Measurements from ENCODE around the gene ARHGEF11.

Gene ARHGEF11

GRCh38 chr1:156906206-156906906, 139.2 kb downstream of the ARHGEF11 start:
- Histone ChIP-seq H3K27me3 (replicated peaks; ENCODE audit: control insufficient read depth, insufficient read depth, low read length) (peaks cover 1% of the 10 kb centered on the region; the same call in 1 of the 2 replicates), H3K36me3 (ENCODE audit: control insufficient read depth, insufficient read depth, low read length) (no peaks in the 10 kb centered on the region), H3K4me3 (replicated peaks; ENCODE audit: low read depth, low read length) (no peak overlapping the region)
- TF ChIP-seq, protein P1, sequence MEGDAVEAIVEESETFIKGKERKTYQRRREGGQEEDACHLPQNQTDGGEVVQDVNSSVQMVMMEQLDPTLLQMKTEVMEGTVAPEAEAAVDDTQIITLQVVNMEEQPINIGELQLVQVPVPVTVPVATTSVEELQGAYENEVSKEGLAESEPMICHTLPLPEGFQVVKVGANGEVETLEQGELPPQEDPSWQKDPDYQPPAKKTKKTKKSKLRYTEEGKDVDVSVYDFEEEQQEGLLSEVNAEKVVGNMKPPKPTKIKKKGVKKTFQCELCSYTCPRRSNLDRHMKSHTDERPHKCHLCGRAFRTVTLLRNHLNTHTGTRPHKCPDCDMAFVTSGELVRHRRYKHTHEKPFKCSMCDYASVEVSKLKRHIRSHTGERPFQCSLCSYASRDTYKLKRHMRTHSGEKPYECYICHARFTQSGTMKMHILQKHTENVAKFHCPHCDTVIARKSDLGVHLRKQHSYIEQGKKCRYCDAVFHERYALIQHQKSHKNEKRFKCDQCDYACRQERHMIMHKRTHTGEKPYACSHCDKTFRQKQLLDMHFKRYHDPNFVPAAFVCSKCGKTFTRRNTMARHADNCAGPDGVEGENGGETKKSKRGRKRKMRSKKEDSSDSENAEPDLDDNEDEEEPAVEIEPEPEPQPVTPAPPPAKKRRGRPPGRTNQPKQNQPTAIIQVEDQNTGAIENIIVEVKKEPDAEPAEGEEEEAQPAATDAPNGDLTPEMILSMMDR (IDR thresholded peaks at IDR 0.05; ENCODE audit: insufficient read depth, low read length, poor library complexity, severe bottlenecking) = no peak
- DNase-seq (ENCODE audit: extremely low read depth, insufficient read length) = no peak

DNA sequence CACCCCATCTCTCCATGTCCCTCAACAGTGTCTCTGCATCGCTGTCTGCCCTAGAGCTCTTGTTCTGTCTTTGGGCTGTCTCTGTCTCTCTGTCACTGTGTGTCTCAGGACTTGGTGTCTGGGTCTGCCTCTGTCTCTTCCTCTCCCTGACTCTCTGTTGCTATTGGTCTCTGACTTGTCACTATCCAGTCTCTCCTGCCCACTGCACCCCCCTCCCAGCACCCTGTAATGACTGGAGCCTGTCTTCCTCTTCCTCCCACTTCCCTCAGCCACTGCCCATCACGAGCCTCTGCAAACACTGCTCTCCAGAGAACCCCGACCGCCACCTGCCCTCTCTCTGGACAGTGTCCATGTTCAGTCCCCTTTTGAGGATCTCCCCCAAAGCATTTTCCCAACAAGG, 139.9 kb downstream of the ARHGEF11 start:
- Histone ChIP-seq H3K4me3 (replicated peaks; ENCODE audit: low read depth, low read length) (no peak overlapping the region), H3K27me3 (replicated peaks; ENCODE audit: control insufficient read depth, insufficient read depth, low read length) (peaks cover 1% of the 10 kb centered on the region; the same call in 1 of the 2 replicates), H3K36me3 (ENCODE audit: control insufficient read depth, insufficient read depth, low read length) (no peaks in the 10 kb centered on the region)
- TF ChIP-seq, protein P1 (IDR thresholded peaks at IDR 0.05; ENCODE audit: insufficient read depth, low read length, poor library complexity, severe bottlenecking) = no peak
- DNase-seq (ENCODE audit: extremely low read depth, insufficient read length) = no peak

- DNase-seq (ENCODE audit: extremely low read depth, insufficient read length) = no peak
- no peaks in the 10 kb centered on the region for H3K36me3 ChIP-seq (ENCODE audit: control insufficient read depth, insufficient read depth, low read length)
- H3K27me3 ChIP-seq (replicated peaks; ENCODE audit: control insufficient read depth, insufficient read depth, low read length) = peaks cover 1% of the 10 kb centered on the region; the same call in 1 of the 2 replicates
- TF ChIP-seq, protein P1 (IDR thresholded peaks at IDR 0.05; ENCODE audit: insufficient read depth, low read length, poor library complexity, severe bottlenecking) = no peak
- no peak overlapping the region for H3K4me3 ChIP-seq (replicated peaks; ENCODE audit: low read depth, low read length)
Observed at GRCh38 chr1:156905176-156905575, 140.4 kb downstream of the ARHGEF11 start.

- Histone ChIP-seq H3K36me3 (ENCODE audit: control insufficient read depth, insufficient read depth, low read length) (no peaks in the 10 kb centered on the region), H3K4me3 (replicated peaks; ENCODE audit: low read depth, low read length) (no peak overlapping the region), H3K27me3 (replicated peaks; ENCODE audit: control insufficient read depth, insufficient read depth, low read length) (peaks cover 1% of the 10 kb centered on the region; the same call in 1 of the 2 replicates)
- DNase-seq (ENCODE audit: extremely low read depth, insufficient read length) = no peak
- TF ChIP-seq, protein P1 (IDR thresholded peaks at IDR 0.05; ENCODE audit: insufficient read depth, low read length, poor library complexity, severe bottlenecking) = no peak
Observed at GRCh38 chr1:156904187-156904959, 141.2 kb downstream of the ARHGEF11 start.

- peaks cover 1% of the 10 kb centered on the region; the same call in 1 of the 2 replicates for H3K27me3 ChIP-seq (replicated peaks; ENCODE audit: control insufficient read depth, insufficient read depth, low read length)
- H3K36me3 ChIP-seq (ENCODE audit: control insufficient read depth, insufficient read depth, low read length) = no peaks in the 10 kb centered on the region
- DNase-seq (ENCODE audit: extremely low read depth, insufficient read length) = no peak
- TF ChIP-seq, protein P1 (IDR thresholded peaks at IDR 0.05; ENCODE audit: insufficient read depth, low read length, poor library complexity, severe bottlenecking) = no peak
- no peak overlapping the region for H3K4me3 ChIP-seq (replicated peaks; ENCODE audit: low read depth, low read length)
Observed at GRCh38 chr1:156903328-156904091, 142.0 kb downstream of the ARHGEF11 start.

Data from GM06990 (cell line).